ENCODE results near the gene TRPV6. TPM values are rescaled to one million over a fixed set of nuclear protein-coding genes. Genes with fewer than 3 reads are reported as not detected.

Gene TRPV6
- total RNA-seq, 1 donor from 2014 or later = not detected

GRCh38 chr7:142827951-142828500, 57.5 kb downstream of the TRPV6 start:
- Mint-ChIP-seq H3K4me1 (no peaks in the 10 kb centered on the region), H3K27ac (no peak overlapping the region), H3K36me3 (no peaks in the 10 kb centered on the region), H3K9me3 (no peaks in the 10 kb centered on the region), H3K27me3 (ENCODE audit: insufficient read depth, low read depth) (no peaks in the 10 kb centered on the region), H3K4me3 (no peak overlapping the region)
- Histone ChIP-seq H3K4me3 (no peak overlapping the region), H2AFZ (replicated peaks) (no peak overlapping the region), H3K27me3 (no peaks in the 10 kb centered on the region), H3K27ac (no peak overlapping the region), H3K36me3 (no peaks in the 10 kb centered on the region), H3K4me2 (no peak overlapping the region), H3K9ac (no peak overlapping the region), H3F3A (ENCODE audit: low read depth) (no peaks in the 10 kb centered on the region), H3K79me2 (ENCODE audit: low read depth) (no peaks in the 10 kb centered on the region), H3K9me3 (ENCODE audit: low read depth) (peaks cover 17% of the 10 kb centered on the region), H3K4me1 (no peaks in the 10 kb centered on the region), H4K20me1 (ENCODE audit: low read depth) (no peaks in the 10 kb centered on the region)
- peak; percentile 6 for DNase-seq (ENCODE audit: low spot score)
- TF ChIP-seq CTCF (IDR thresholded peaks at IDR 0.05) (no peak), EZH2 (IDR thresholded peaks at IDR 0.05) (no peak)

- H3K9me3 Mint-ChIP-seq = peaks cover 4% of the 10 kb centered on the region
- Histone ChIP-seq H3K36me3 (no peaks in the 10 kb centered on the region), H3K4me1 (no peaks in the 10 kb centered on the region), H2AFZ (replicated peaks) (no peak overlapping the region), H3K79me2 (ENCODE audit: low read depth) (no peaks in the 10 kb centered on the region), H3K9ac (no peak overlapping the region), H3K9me3 (ENCODE audit: low read depth) (peaks cover 17% of the 10 kb centered on the region), H3K27ac (no peak overlapping the region), H3K4me2 (no peak overlapping the region), H3K4me3 (no peak overlapping the region), H4K20me1 (ENCODE audit: low read depth) (no peaks in the 10 kb centered on the region), H3K27me3 (no peaks in the 10 kb centered on the region), H3F3A (ENCODE audit: low read depth) (no peaks in the 10 kb centered on the region)
- H3K36me3 Mint-ChIP-seq = no peaks in the 10 kb centered on the region
- TF ChIP-seq EZH2phosphoT487 (IDR thresholded peaks at IDR 0.05) (no peak), EZH2 (IDR thresholded peaks at IDR 0.05) (no peak), CTCF (IDR thresholded peaks at IDR 0.05) (no peak)
- H3K4me1 Mint-ChIP-seq = no peaks in the 10 kb centered on the region
- DNase-seq (ENCODE audit: low spot score) = no peak
- H3K27me3 Mint-ChIP-seq (ENCODE audit: insufficient read depth, low read depth) = no peaks in the 10 kb centered on the region
- H3K27ac Mint-ChIP-seq = no peak overlapping the region
- no peak overlapping the region for H3K4me3 Mint-ChIP-seq
These were observed 62.8 kb downstream of the TRPV6 start for GRCh38 chr7:142822714-142823113.

Other genes with a start within 250 kb of the TRPV6 start
- gene PRSS1, start 136.3 kb downstream of the TRPV6 start, total RNA-seq (ENCODE audit: low replicate concordance) = not detected in 2 replicates
- not detected in 2 replicates for gene PRSS2, start 114.8 kb downstream of the TRPV6 start, total RNA-seq (ENCODE audit: low replicate concordance)
- 4.8 and 14.2 TPM in 2 replicates for gene EPHB6, start 30.7 kb downstream of the TRPV6 start, total RNA-seq (ENCODE audit: low replicate concordance)
- not detected in 2 replicates for gene TRPV5, start 48.0 kb upstream of the TRPV6 start, total RNA-seq (ENCODE audit: low replicate concordance)
- not detected in 2 replicates for gene LLCFC1, start 53.7 kb upstream of the TRPV6 start, total RNA-seq (ENCODE audit: low replicate concordance)
- 2.0 TPM in 1 of 2 replicates, not detected in the other for gene KEL, start 76.6 kb upstream of the TRPV6 start, total RNA-seq (ENCODE audit: low replicate concordance)
- not detected in 2 replicates for gene OR9A2, start 141.4 kb upstream of the TRPV6 start, total RNA-seq (ENCODE audit: low replicate concordance)
- gene OR6V1, start 166.6 kb upstream of the TRPV6 start, total RNA-seq (ENCODE audit: low replicate concordance) = not detected in 2 replicates
- not detected in 2 replicates for gene PIP, start 246.3 kb upstream of the TRPV6 start, total RNA-seq (ENCODE audit: low replicate concordance)